Measurements from ENCODE around the gene MDC1.

The MDC1 gene

GRCh38 chr6:30696432-30696831 is 20.6 kb downstream of the MDC1 start:
- Histone ChIP-seq H3K4me3 (ENCODE audit: insufficient read depth, low read depth, low read length, poor library complexity, severe bottlenecking) (no peak overlapping the region), H3K27ac (ENCODE audit: insufficient read depth, low read length, poor library complexity, severe bottlenecking) (no peak overlapping the region), H3K27me3 (replicated peaks; ENCODE audit: control insufficient read depth, insufficient read depth, low read length, poor library complexity, severe bottlenecking) (no peaks in the 10 kb centered on the region), H3K36me3 (ENCODE audit: control insufficient read depth, insufficient read depth, low read length) (peaks cover 4% of the 10 kb centered on the region), H3K4me1 (ENCODE audit: control insufficient read depth, insufficient read depth, low read length, poor library complexity, severe bottlenecking) (peaks cover 2% of the 10 kb centered on the region), H3K9me3 (ENCODE audit: control insufficient read depth, low read length) (no peaks in the 10 kb centered on the region)
- DNase-seq: no peak

- Histone ChIP-seq H3K27ac (ENCODE audit: insufficient read depth, low read length, poor library complexity, severe bottlenecking) (peak overlapping the region; percentile 67), H3K4me3 (ENCODE audit: insufficient read depth, low read depth, low read length, poor library complexity, severe bottlenecking) (peak overlapping the region; percentile 74), H3K27me3 (replicated peaks; ENCODE audit: control insufficient read depth, insufficient read depth, low read length, poor library complexity, severe bottlenecking) (no peaks in the 10 kb centered on the region), H3K9me3 (ENCODE audit: control insufficient read depth, low read length) (no peaks in the 10 kb centered on the region), H3K4me1 (ENCODE audit: control insufficient read depth, insufficient read depth, low read length, poor library complexity, severe bottlenecking) (peaks cover 39% of the 10 kb centered on the region), H3K36me3 (ENCODE audit: control insufficient read depth, insufficient read depth, low read length) (no peaks in the 10 kb centered on the region)
- no peak for DNase-seq
These were observed 25.8 kb downstream of the MDC1 start for GRCh38 chr6:30691208-30691847.

GRCh38 chr6:30690403-30691207 is 26.5 kb downstream of the MDC1 start, which contains the start of gene NRM:
Gene NRM (minus strand): TSS chr6:30690984. CDS start chr6:30690974, 10 bp downstream.
- DNase-seq: peak; percentile 59 to 67 (median 62)
- Histone ChIP-seq H3K36me3 (ENCODE audit: control insufficient read depth, insufficient read depth, low read length) (no peaks in the 10 kb centered on the region), H3K4me1 (ENCODE audit: control insufficient read depth, insufficient read depth, low read length, poor library complexity, severe bottlenecking) (peaks cover 39% of the 10 kb centered on the region), H3K27me3 (replicated peaks; ENCODE audit: control insufficient read depth, insufficient read depth, low read length, poor library complexity, severe bottlenecking) (no peaks in the 10 kb centered on the region), H3K27ac (ENCODE audit: insufficient read depth, low read length, poor library complexity, severe bottlenecking) (peak within 1 kb of the TSS; percentile 67), H3K9me3 (ENCODE audit: control insufficient read depth, low read length) (no peaks in the 10 kb centered on the region), H3K4me3 (ENCODE audit: insufficient read depth, low read depth, low read length, poor library complexity, severe bottlenecking) (peak within 1 kb of the TSS; percentile 74)

- Histone ChIP-seq H3K27me3 (replicated peaks; ENCODE audit: control insufficient read depth, insufficient read depth, low read length, poor library complexity, severe bottlenecking) (no peaks in the 10 kb centered on the region), H3K4me1 (ENCODE audit: control insufficient read depth, insufficient read depth, low read length, poor library complexity, severe bottlenecking) (peaks cover 39% of the 10 kb centered on the region), H3K36me3 (ENCODE audit: control insufficient read depth, insufficient read depth, low read length) (no peaks in the 10 kb centered on the region), H3K9me3 (ENCODE audit: control insufficient read depth, low read length) (no peaks in the 10 kb centered on the region), H3K4me3 (ENCODE audit: insufficient read depth, low read depth, low read length, poor library complexity, severe bottlenecking) (peak overlapping the region; percentile 74), H3K27ac (ENCODE audit: insufficient read depth, low read length, poor library complexity, severe bottlenecking) (peak overlapping the region; percentile 67)
- DNase-seq: no peak
These were observed 27.1 kb downstream of the MDC1 start for GRCh38 chr6:30689985-30690384.

GRCh38 chr6:30689022-30689865 is 27.8 kb downstream of the MDC1 start:
- no peak overlapping the region for H3K4me3 ChIP-seq (ENCODE audit: insufficient read depth, low read depth, low read length, poor library complexity, severe bottlenecking)
- H3K27me3 ChIP-seq (replicated peaks; ENCODE audit: control insufficient read depth, insufficient read depth, low read length, poor library complexity, severe bottlenecking): no peaks in the 10 kb centered on the region
- H3K27ac ChIP-seq (ENCODE audit: insufficient read depth, low read length, poor library complexity, severe bottlenecking): peak overlapping the region; percentile 67
- no peaks in the 10 kb centered on the region for H3K36me3 ChIP-seq (ENCODE audit: control insufficient read depth, insufficient read depth, low read length)
- no peaks in the 10 kb centered on the region for H3K9me3 ChIP-seq (ENCODE audit: control insufficient read depth, low read length)
- no peak for DNase-seq
- peaks cover 39% of the 10 kb centered on the region for H3K4me1 ChIP-seq (ENCODE audit: control insufficient read depth, insufficient read depth, low read length, poor library complexity, severe bottlenecking)

GRCh38 chr6:30688569-30688968 is 28.5 kb downstream of the MDC1 start:
- Histone ChIP-seq H3K36me3 (ENCODE audit: control insufficient read depth, insufficient read depth, low read length) (no peaks in the 10 kb centered on the region), H3K27me3 (replicated peaks; ENCODE audit: control insufficient read depth, insufficient read depth, low read length, poor library complexity, severe bottlenecking) (no peaks in the 10 kb centered on the region), H3K4me3 (ENCODE audit: insufficient read depth, low read depth, low read length, poor library complexity, severe bottlenecking) (no peak overlapping the region), H3K27ac (ENCODE audit: insufficient read depth, low read length, poor library complexity, severe bottlenecking) (peak overlapping the region; percentile 67), H3K9me3 (ENCODE audit: control insufficient read depth, low read length) (no peaks in the 10 kb centered on the region), H3K4me1 (ENCODE audit: control insufficient read depth, insufficient read depth, low read length, poor library complexity, severe bottlenecking) (peaks cover 39% of the 10 kb centered on the region)
- no peak for DNase-seq

- Histone ChIP-seq H3K27ac (ENCODE audit: insufficient read depth, low read length, poor library complexity, severe bottlenecking) (peak overlapping the region; percentile 96), H3K4me3 (ENCODE audit: insufficient read depth, low read depth, low read length, poor library complexity, severe bottlenecking) (peak overlapping the region; percentile 99), H3K27me3 (replicated peaks; ENCODE audit: control insufficient read depth, insufficient read depth, low read length, poor library complexity, severe bottlenecking) (no peaks in the 10 kb centered on the region), H3K4me1 (ENCODE audit: control insufficient read depth, insufficient read depth, low read length, poor library complexity, severe bottlenecking) (peaks cover 39% of the 10 kb centered on the region), H3K9me3 (ENCODE audit: control insufficient read depth, low read length) (no peaks in the 10 kb centered on the region), H3K36me3 (ENCODE audit: control insufficient read depth, insufficient read depth, low read length) (no peaks in the 10 kb centered on the region)
- no peak for DNase-seq
These were observed 29.2 kb downstream of the MDC1 start for GRCh38 chr6:30687659-30688431.

GRCh38 chr6:30686908-30687658 is 30.0 kb downstream of the MDC1 start:
- DNase-seq: peak; percentile 65 to 79 (median 70)
- Histone ChIP-seq H3K9me3 (ENCODE audit: control insufficient read depth, low read length) (no peaks in the 10 kb centered on the region), H3K4me3 (ENCODE audit: insufficient read depth, low read depth, low read length, poor library complexity, severe bottlenecking) (peak overlapping the region; percentile 99), H3K27ac (ENCODE audit: insufficient read depth, low read length, poor library complexity, severe bottlenecking) (peak overlapping the region; percentile 96), H3K4me1 (ENCODE audit: control insufficient read depth, insufficient read depth, low read length, poor library complexity, severe bottlenecking) (peaks cover 39% of the 10 kb centered on the region), H3K27me3 (replicated peaks; ENCODE audit: control insufficient read depth, insufficient read depth, low read length, poor library complexity, severe bottlenecking) (no peaks in the 10 kb centered on the region), H3K36me3 (ENCODE audit: control insufficient read depth, insufficient read depth, low read length) (no peaks in the 10 kb centered on the region)

Data from effector memory CD4-positive, alpha-beta T cell (primary cell).